Body of pancreas (tissue), 4 donors: Measurements from ENCODE around the gene PHF12. TPM values are rescaled to one million over a fixed set of nuclear protein-coding genes. Genes with fewer than 3 reads are reported as not detected.
A peak's percentile ranks its signal among the peaks of the same experiment; 100 is the strongest.
"Not testable (repeated sequence)": the region's sequence is repeated elsewhere in the genome, so short reads cannot be mapped to it uniquely, and the experiment has no call there.

Source experiments
- ATAC-seq: fragments of 150-250 bp; one replicate; pipeline ENCODE4 v1.9.1; 2016
- DNase-seq, 4 donors: peaks; one replicate each; pipeline ENCODE4 v3.0.0-alpha.2; 2019
- H3K27ac ChIP-seq, 4 donors: fragments of 200-600 bp; sonication (generic); 1 replicate in 3 of 4; 2 replicates in 1 of 4; pipeline versions ENCODE4 v1.5.1 to v1.6.1; 2016 to 2019; ENCODE audit warnings: mild to moderate bottlenecking in 1 of 4, mixed read lengths in 1 of 4, moderate library complexity in 1 of 4
- H3K27me3 ChIP-seq, 2 donors: fragments of 200-600 bp; sonication (generic); one replicate each; pipeline ENCODE4 v1.6.0; 2016; ENCODE audit warnings: mild to moderate bottlenecking in 1 of 2
- H3K36me3 ChIP-seq, 2 donors: fragments of 200-600 bp; sonication (generic); replicated peaks in 1 of 2; 2 replicates each; pipeline ENCODE4 v1.5.1; 2016; ENCODE audit warnings: low read depth in 2 of 2; ENCODE audit not compliant: insufficient read depth in 1 of 2
- H3K4me1 ChIP-seq: fragments of 200-600 bp; sonication (generic); one replicate; pipeline ENCODE4 v1.6.0; 2016
- H3K4me3 ChIP-seq, 2 donors: fragments of 200-600 bp; sonication (generic); 1 replicate in 1 of 2; 2 replicates in 1 of 2; pipeline ENCODE4 v1.5.1; 2016 to 2019
- H3K9me3 ChIP-seq, 3 donors: fragments of 200-600 bp; sonication (generic); 1 replicate in 2 of 3; 2 replicates in 1 of 3; pipeline ENCODE4 v1.5.1; 2016
- CTCF ChIP-seq, 7 experiments: fragments of 450-650 bp in 4 of 7; fragments of 200-600 bp in 3 of 7; sonication (generic) in 3 of 7; IDR thresholded peaks; one replicate each; pipeline ENCODE4 v1.5.1; 2016 to 2019; ENCODE audit warnings: antibody characterized with exemption in 7 of 7
- POLR2A ChIP-seq, 3 donors: fragments of 450-650 bp; IDR thresholded peaks; one replicate each; pipeline ENCODE4 v1.6.1; 2016; ENCODE audit warnings: antibody characterized with exemption in 3 of 3, mild to moderate bottlenecking in 2 of 3
- WGBS, 2 donors: methylation state at CpG; one replicate each; pipeline ENCODE4 v1.1.5; 2017; 5-methylcytosine and 5-hydroxymethylcytosine counted together
- intact Hi-C: fragments of 100-400 bp; cut with DNase I; formaldehyde crosslinking; loops from one replicate; pipeline ENCODE4 v1.15.1; 2023
- total RNA-seq, 2 donors: library from RNA; depleted of rRNA; stranded (reverse); fragments of >200 nt; gene quantifications; one replicate each; pipeline ENCODE4 v1.1.0, GENCODE V29; 2016

Gene PHF12
- total RNA-seq, 2 donors from 2014 or later, result 22.1 to 56.4 TPM

- no peaks in the 10 kb centered on the region for H3K4me1 ChIP-seq
- ATAC-seq (no peak), DNase-seq (no peak)
- no peaks in the 10 kb centered on the region for H3K9me3 ChIP-seq
- no peak for TF ChIP-seq POLR2A (IDR thresholded peaks at IDR 0.05)
- TF ChIP-seq CTCF (IDR thresholded peaks at IDR 0.05), result no peak
- no peak overlapping the region for H3K27ac ChIP-seq
- H3K4me3 ChIP-seq, result no peak overlapping the region
- 71 to 81% methylated on average over 9 of the region's 9 CpGs for WGBS, 2 donors
- H3K27me3 ChIP-seq, result no peaks in the 10 kb centered on the region
- intact Hi-C loops, result no loop called here
- peaks cover 11 to 24% of the 10 kb centered on the region in 2 donors for H3K36me3 ChIP-seq
These were observed 71.3 kb downstream of the PHF12 start for GRCh38 chr17:28879886-28880571.

DNA sequence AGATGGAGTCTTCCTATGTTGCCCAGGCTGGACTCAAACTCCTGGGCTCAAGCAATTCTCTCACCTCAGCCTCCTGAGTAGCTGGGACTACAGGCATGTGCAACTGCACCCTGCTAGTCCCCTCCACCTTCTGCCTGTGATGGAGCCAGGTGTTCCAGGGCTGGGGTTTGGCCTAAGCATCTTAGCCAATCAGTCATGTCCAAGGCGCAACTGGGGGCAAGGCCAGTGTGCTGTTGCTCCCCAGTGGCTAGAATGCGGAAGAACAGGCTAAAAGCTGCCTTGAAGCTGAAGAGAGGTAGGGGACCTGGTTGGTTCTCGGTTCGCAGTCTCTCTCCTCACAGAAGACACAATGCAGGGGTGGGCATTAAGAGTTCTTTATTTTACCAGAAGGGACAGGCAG lies 72.3 kb downstream of the PHF12 start:
- no peak overlapping the region for H3K4me3 ChIP-seq
- whole genome bisulfite sequencing, 2 donors, result 65 to 68% methylated on average over 4 of the region's 4 CpGs
- no peaks in the 10 kb centered on the region for H3K4me1 ChIP-seq
- H3K9me3 ChIP-seq, result no peaks in the 10 kb centered on the region
- DNase-seq, result peak in 3 of 4 donors; percentile 19 to 43 (median 38)
- H3K27ac ChIP-seq, result no peak overlapping the region
- TF ChIP-seq POLR2A (IDR thresholded peaks at IDR 0.05), result no peak
- peak in 5 of 7 experiments; percentile 10 to 38 (median 26) for TF ChIP-seq CTCF (IDR thresholded peaks at IDR 0.05)
- peak; percentile 47 for ATAC-seq
- peaks cover 11 to 22% of the 10 kb centered on the region in 2 donors for H3K36me3 ChIP-seq
- intact Hi-C loops, result no loop called here
- H3K27me3 ChIP-seq, result no peaks in the 10 kb centered on the region

- WGBS, 2 donors, result 87 to 88% methylated on average over 2 of the region's 2 CpGs
- no peak for DNase-seq
These were observed 73.0 kb downstream of the PHF12 start for GRCh38 chr17:28878158-28878910.

DNA sequence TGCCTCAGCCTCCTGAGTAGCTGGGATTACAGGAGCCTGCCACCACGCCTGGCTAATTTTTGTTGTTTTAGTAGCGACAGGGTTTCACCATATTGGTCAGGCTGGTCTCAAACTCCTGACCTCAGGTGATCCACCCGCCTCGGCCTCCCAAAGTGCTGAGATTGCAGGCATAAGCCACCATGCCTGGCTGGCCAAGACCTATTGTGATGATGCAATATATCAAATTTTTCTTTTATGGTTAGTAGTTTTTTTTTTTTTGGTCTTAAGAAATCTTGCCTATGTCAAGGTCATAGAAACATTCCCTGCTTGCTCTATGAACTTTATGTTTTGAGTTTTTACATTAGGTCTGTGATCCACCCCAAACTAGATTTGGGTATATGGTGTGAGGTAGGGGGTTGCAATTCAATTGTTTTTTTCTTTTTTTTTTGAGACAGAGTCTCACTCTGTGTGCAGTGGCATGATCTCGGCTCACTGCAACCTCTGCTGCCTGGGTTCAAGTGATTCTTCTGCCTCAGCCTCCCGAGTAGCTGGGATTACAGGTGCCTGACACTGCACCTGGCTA lies 74.1 kb downstream of the PHF12 start:
- H3K4me3 ChIP-seq, H3K27ac ChIP-seq, ATAC-seq, intact Hi-C loops, DNase-seq, H3K4me1 ChIP-seq, H3K9me3 ChIP-seq, H3K27me3 ChIP-seq: not testable (repeated sequence)
- H3K36me3 ChIP-seq, result peaks cover 11 to 18% of the 10 kb centered on the region in 2 donors
- WGBS, 2 donors, result 91 to 92% methylated on average over 6 of the region's 6 CpGs

More at GRCh38 chr17:28878158-28878910, 73.0 kb downstream of the PHF12 start:
- TF ChIP-seq CTCF (IDR thresholded peaks at IDR 0.05) (no peak), POLR2A (IDR thresholded peaks at IDR 0.05) (no peak)
- no peak overlapping the region for H3K27ac ChIP-seq
- H3K4me1 ChIP-seq, result no peaks in the 10 kb centered on the region
- H3K36me3 ChIP-seq, result peaks cover 11 to 22% of the 10 kb centered on the region in 2 donors
- H3K4me3 ChIP-seq, result no peak overlapping the region
- no peaks in the 10 kb centered on the region for H3K9me3 ChIP-seq
- H3K27me3 ChIP-seq, result no peaks in the 10 kb centered on the region
- ATAC-seq, result no peak
- intact Hi-C loops, result no loop called here

DNA sequence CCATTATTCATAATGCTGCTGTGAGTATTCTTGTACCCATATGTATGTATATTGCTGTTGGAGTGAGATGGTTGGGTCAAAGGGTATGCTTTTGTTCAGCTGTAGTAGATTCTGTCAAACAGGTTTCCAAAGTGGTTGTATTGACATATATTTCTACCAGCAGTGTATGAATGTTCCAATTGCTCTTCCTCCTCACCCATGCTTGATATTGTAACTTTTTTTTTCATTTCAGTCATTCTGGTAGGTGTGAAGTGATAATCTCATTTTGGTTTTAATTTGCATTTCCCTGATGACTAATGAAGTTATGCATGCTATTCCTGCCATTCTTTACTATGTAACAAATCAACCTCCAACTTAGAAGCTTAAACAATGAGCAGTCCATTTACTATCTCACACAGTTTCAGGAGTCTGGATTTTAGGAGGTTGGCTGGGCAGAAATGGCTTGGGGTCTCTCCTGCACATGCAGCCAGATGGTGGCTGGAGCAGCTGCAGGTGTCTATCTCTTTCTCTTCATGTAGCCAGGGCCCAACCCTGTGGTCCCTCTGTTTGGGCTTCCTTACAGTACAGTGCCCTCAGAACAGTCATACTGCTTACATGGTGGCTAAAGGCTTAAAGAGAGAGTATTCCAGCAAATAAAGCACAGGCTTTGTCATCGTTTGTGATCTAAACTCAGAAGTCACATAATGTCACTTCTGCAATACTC lies 75.3 kb downstream of the PHF12 start:
- no peak for ATAC-seq
- intact Hi-C loops, result no loop called here
- WGBS, 2 donors, result 13 to 26% methylated on average over 1 of the region's 1 CpG

More for the DNA sequence above, 75.3 kb downstream of the PHF12 start:
- Histone ChIP-seq H3K4me3 (no peak overlapping the region), H3K27me3 (no peaks in the 10 kb centered on the region), H3K4me1 (no peaks in the 10 kb centered on the region), H3K9me3 (no peaks in the 10 kb centered on the region), H3K36me3 (peaks cover 2 to 7% of the 10 kb centered on the region in 2 donors), H3K27ac (no peak overlapping the region)
- DNase-seq, result no peak
- TF ChIP-seq POLR2A (IDR thresholded peaks at IDR 0.05), result no peak
- TF ChIP-seq CTCF (IDR thresholded peaks at IDR 0.05), result no peak
